NCI-H748 treated with DMSO at 0.1 percent for 48 hours (cell line): ENCODE measurements around the gene C7.
A peak's percentile ranks its signal among the peaks of the same experiment; 100 is the strongest.
"Not testable (repeated sequence)": the region's sequence is repeated elsewhere in the genome, so short reads cannot be mapped to it uniquely, and the experiment has no call there.

Experiments used
- DNase-seq: peaks from one replicate; lab custom pipeline; 2025; lab: John Stamatoyannopoulos, UW

C7 gene

GRCh38 chr5:40909264-40909663, at the start of gene C7:
TSS of gene C7 (plus strand) at chr5:40909497. CDS start at chr5:40909611, 114 bp downstream.
- no peak for DNase-seq

- no peak for DNase-seq
These were observed 48.6 kb upstream of the C7 start for GRCh38 chr5:40860711-40861110.

DNA sequence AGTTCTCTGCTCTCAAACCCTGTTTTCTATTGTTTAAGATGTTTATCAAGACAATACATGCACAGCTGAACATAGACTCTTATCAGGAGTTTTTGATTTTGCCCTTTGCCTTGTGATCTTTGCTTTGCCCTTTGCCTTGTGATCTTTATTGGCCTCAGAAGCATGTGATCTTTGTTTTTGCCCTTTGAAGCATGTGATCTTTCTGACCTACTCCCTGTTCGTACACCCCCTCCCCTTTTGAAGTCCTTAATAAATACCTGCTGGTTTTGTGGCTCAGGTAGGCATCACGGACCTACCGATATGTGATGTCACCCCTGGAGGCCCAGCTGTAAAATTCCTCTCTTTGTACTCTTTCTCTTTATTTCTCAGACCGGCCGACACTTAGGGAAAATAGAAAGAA, 44.3 kb upstream of the C7 start:
- not testable (repeated sequence) for DNase-seq

DNA sequence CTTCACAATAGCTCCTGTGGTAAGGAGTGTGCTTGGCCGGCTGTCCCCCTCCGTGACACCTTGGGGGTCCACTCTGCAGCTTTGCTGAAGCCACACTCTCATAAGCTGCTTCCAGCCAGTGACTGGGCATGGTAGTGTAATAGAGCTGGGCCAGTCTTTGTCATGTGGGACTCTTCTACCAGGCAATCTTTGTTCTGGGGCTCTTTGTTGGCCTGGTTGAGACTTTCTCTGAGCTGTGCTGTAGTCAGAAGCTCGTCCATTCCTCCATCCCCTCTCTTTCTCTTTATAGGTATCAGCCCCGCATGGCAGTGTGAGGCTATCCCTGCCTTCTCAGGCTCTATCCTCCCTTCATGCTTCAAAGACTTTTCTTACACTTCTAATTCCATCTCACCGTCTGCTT, 42.5 kb upstream of the C7 start:
- DNase-seq: no peak

DNA sequence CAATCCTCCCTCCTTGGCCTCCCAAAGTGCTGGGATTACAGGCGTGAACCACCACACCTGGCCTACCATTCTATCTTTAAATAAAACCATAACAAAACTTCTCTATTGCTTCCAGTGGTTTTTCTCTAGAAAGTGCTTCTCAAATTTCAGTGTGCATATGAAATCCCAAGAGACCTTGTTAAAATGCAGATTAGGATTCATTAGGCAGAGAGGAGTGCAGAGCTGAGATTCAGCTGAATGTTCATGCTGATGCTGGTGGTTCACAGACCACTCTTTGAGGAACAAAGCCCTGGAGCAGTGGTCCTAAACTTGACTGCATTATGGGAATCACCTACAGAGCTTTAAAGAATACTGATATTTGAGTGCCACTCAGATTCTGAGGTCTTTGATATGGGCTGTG, 39.9 kb upstream of the C7 start:
- DNase-seq: no peak

DNA sequence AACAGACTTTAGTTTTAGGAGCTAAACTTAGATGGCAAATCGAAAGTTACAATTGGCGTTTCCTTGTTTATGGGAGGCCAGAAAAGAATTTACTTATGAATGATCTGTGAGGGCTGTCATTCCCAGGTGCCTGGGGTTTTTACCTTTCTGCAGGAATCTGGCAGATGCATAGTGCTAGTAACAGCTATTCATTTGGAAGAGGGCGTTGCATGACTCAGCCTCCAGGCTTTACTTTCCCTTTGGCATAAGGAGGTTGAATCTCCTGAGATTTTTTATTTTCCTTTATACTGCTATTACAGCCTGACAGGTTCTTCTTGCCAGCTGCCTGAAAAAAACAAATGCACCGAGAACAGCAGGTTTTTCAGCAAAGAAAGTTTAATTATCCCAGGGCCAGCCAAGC, 38.1 kb upstream of the C7 start:
- DNase-seq: no peak

GRCh38 chr5:40872253-40872652, 37.0 kb upstream of the C7 start:
- not testable (repeated sequence) for DNase-seq

- no peak for DNase-seq
These were observed 35.9 kb upstream of the C7 start for GRCh38 chr5:40873286-40873880.

- DNase-seq: no peak
These were observed 33.3 kb upstream of the C7 start for GRCh38 chr5:40875958-40876357.

DNA sequence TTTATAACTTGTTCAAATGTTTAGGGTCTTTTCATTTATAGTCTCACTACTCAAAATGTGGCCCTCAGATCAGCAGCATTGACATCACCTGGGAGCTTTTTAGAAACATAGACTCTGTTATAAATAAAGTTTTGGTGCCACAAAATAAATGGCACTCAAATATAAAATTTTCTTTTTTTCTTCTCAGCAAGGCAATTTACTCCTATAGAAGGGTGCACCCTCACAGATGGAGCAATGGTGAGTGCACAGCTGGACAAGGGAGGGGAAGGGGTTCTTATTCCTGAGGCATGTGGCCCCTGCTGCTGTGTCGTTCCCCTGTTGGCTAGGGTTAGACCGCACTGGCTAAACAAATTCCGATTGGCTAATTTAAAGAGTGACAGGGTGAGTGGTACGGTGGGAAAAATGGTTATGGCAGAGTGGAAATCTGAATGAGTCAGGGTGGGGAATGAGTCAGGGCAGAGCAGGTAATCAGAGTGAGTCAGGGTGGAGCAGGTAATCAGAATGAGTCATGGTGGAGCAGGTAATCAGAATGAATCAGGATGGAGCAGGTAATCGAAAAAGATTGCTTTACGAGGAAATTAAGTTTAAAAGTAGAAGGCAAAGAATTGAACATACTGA, 31.8 kb upstream of the C7 start:
- no peak for DNase-seq

- DNase-seq: peak; percentile 82
These were observed 29.9 kb upstream of the C7 start for GRCh38 chr5:40879163-40879942.

GRCh38 chr5:40882291-40882690, 27.0 kb upstream of the C7 start:
- no peak for DNase-seq

GRCh38 chr5:40883051-40883450, 26.2 kb upstream of the C7 start:
- not testable (repeated sequence) for DNase-seq

- DNase-seq: not testable (repeated sequence)
These were observed 13.6 kb upstream of the C7 start for GRCh38 chr5:40895440-40896425.

DNA sequence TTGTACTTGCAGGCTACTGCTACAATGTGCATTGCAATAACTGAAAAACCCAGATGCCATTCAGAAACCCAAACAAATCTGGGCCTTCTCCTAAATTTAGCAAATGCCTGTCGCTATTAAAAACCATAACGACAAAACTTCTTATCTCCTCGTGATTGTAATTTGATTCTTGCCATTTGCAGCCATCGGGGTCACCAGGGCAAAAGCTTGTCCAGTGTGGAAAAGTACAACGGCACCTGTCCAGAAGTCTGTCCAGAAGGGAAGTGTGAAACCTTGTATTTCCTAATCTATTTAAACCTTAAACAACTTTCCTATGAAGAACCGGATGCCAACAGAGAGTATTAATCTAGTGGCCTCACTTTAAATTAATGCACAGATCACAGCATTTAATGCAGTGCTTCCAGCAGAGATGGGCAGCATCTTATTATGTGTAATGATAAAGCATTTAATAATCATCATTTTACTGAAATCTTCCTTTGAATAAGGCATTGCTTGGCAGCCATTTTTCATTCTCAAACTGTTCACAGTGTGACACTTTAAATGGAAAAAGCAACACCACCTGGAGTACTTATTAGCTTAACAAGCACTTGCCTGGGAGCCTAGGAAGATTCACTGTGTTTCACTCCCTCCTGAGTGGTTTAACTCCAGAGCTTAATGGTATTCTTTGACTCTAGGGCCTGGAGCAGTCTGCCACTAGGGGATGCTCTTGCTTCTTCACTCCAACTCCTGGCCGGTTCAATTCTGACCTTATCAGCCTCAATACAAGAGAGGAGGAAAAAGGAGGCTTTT, 4.9 kb upstream of the C7 start:
- peak; percentile 92 for DNase-seq

DNA sequence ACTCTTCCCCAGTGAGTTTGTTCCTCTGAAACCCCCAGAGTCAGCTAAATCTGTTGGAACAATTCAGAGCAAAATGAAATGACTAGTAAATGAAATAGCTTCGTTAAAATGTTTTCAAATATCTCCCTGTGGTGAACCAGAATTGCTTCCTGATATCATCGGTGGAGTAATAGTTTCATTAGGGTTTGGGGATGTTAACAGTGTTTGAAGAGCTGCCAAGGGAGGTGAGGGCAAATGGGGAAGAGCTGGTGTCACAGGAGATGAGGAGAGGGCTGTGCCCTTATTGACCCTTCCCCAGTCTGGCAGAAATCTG, 4.3 kb upstream of the C7 start:
- no peak for DNase-seq

DNA sequence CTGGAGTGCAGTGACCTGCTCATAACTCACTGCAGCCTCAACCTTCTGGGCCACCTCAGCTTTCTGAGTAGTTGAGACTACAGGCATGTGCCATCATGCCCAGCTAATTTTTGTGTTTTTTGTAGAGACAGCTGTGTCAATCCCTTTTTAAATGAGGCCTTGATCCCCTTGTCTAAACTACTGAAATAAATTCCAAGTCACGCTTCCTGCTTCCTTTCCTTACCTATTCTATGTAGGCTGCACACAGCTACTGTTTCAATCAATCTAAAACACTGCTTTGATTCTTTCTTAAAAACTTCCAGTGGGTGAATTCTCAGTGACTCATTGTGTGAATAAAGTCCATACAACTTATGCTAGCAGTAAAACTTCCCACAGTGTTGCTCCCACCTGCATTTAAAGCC, 2.9 kb upstream of the C7 start:
- DNase-seq: peak; percentile 31

DNA sequence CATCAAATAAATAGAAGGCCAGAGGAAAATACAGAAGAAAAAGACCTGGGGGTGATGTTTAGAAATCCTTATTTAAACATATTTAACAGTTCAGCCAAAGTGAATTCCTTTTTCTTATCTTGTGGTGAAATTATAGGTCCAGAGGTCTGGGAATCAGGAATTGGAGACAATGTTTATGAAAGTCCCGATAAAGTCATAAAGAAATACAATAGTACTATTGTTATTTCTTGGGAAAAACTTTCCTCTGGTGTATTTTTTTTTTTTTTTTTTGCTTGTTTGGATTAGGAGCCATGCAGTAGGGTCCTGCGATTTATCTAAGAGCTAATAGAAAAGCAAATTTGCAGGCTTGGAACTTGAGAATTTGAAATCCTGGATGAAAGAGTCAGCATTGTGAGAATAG, 426 bp downstream of the C7 start:
- no peak for DNase-seq

GRCh38 chr5:40911266-40911665, 2.0 kb downstream of the C7 start:
- no peak for DNase-seq

- no peak for DNase-seq
These were observed 5.5 kb downstream of the C7 start for GRCh38 chr5:40914835-40915234.

GRCh38 chr5:40915341-40915926, 6.1 kb downstream of the C7 start:
- DNase-seq: no peak
